ENCODE measurements around the gene CACHD1.
"Not testable (repeated sequence)": the region's sequence is repeated elsewhere in the genome, so short reads cannot be mapped to it uniquely, and the experiment has no call there.

CACHD1 gene

GRCh38 chr1:64701886-64702285 lies 232.0 kb downstream of the CACHD1 start:
- DNase-seq (ENCODE audit: low spot score), result no peak

GRCh38 chr1:64702670-64703069 lies 232.7 kb downstream of the CACHD1 start:
- not testable (repeated sequence) for DNase-seq (ENCODE audit: low spot score)

- no peak for DNase-seq (ENCODE audit: low spot score)
Measured at GRCh38 chr1:64703600-64703999, 233.7 kb downstream of the CACHD1 start.

GRCh38 chr1:64705591-64705990 lies 235.7 kb downstream of the CACHD1 start:
- DNase-seq (ENCODE audit: low spot score), result no peak

- no peak for DNase-seq (ENCODE audit: low spot score)
Measured at GRCh38 chr1:64711266-64711665, 241.3 kb downstream of the CACHD1 start.

- DNase-seq (ENCODE audit: low spot score), result no peak
Measured at GRCh38 chr1:64712049-64712448, 242.1 kb downstream of the CACHD1 start.

- no peak for DNase-seq (ENCODE audit: low spot score)
Measured at GRCh38 chr1:64715186-64715585, 245.3 kb downstream of the CACHD1 start.

GRCh38 chr1:64721135-64721534 lies 251.2 kb downstream of the CACHD1 start:
- DNase-seq (ENCODE audit: low spot score), result no peak

GRCh38 chr1:64721576-64722145 lies 251.7 kb downstream of the CACHD1 start:
- DNase-seq (ENCODE audit: low spot score), result no peak

- DNase-seq (ENCODE audit: low spot score), result no peak
Measured at GRCh38 chr1:64727861-64728260, 257.9 kb downstream of the CACHD1 start.

GRCh38 chr1:64733581-64734286 lies 263.8 kb downstream of the CACHD1 start:
- no peak for DNase-seq (ENCODE audit: low spot score)

- no peak for DNase-seq (ENCODE audit: low spot score)
Measured at GRCh38 chr1:64734287-64734652, 264.3 kb downstream of the CACHD1 start.

- not testable (repeated sequence) for DNase-seq (ENCODE audit: low spot score)
Measured at GRCh38 chr1:64740687-64741086, 270.8 kb downstream of the CACHD1 start.

All from RKO (cell line).